ENCODE results near the gene LAMTOR3. TPM values are rescaled to one million over a fixed set of nuclear protein-coding genes. Genes with fewer than 3 reads are reported as not detected.

Gene LAMTOR3
- total and polyA plus RNA-seq, 12 donors, result 24.2 to 103 (median 46.1) TPM

DNA sequence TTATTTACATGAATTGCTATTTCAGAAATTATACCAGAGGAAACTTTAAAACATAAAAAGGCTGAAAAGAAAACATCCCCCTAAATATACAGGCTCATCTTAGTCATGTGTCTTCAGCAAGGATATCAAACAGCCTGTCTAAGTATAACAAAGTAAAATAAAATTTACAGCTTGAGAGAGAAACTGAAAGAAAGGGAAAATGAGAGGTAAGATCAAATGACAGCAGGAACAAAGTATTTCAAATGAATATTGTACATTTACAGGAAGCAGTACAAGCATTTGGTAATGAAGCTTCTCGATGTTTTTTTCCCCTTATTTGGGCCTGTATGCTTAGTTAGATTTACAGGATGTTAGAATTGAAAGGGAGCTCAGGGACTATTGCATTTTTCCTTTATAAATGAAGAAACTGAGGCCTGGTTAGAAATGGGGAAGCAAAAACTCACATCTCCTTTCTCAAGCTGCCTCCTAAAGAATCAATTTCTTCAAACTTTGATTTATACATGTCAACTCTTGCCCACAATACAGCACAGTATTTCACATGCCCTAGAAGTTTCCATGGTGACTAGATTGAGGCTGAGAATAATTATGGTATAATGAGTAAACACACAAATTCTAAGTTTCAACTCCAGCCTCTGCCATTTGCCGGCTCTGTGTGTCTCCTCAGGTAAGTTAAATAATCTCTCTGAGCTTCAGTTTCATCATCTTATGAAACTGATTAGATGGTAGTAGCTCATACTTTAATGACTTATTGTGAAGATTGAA, 48.3 kb downstream of the LAMTOR3 start:
- no peaks in the 10 kb centered on the region for H3K4me1 ChIP-seq (replicated peaks in 1 of 2)
- 77 to 84% (median 82%) methylated on average over 2 of the region's 2 CpGs for WGBS, 4 donors
- intact Hi-C loops (cut with DNase I), result no loop called here

DNA sequence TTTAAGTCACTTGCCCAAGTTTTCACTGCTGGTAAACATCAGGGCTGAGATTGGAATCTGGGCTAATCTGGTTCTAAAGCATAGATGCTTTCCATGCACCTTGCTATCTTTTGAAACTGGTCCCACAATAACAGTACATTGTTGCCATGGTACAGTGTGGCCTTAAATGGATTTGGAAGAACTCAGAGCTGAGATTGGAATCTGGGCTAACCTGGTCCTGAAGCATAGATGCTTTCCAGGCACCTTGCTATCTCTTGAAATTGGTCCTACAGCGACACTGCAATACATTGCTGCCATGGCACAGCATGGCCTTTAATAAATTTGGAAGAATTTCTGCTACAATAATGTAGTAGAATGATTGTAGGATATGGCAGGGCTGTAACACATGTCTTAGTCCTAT, 49.0 kb downstream of the LAMTOR3 start:
- no peaks in the 10 kb centered on the region for H3K9me3 ChIP-seq (replicated peaks in 1 of 3)
- TF ChIP-seq, protein P1, sequence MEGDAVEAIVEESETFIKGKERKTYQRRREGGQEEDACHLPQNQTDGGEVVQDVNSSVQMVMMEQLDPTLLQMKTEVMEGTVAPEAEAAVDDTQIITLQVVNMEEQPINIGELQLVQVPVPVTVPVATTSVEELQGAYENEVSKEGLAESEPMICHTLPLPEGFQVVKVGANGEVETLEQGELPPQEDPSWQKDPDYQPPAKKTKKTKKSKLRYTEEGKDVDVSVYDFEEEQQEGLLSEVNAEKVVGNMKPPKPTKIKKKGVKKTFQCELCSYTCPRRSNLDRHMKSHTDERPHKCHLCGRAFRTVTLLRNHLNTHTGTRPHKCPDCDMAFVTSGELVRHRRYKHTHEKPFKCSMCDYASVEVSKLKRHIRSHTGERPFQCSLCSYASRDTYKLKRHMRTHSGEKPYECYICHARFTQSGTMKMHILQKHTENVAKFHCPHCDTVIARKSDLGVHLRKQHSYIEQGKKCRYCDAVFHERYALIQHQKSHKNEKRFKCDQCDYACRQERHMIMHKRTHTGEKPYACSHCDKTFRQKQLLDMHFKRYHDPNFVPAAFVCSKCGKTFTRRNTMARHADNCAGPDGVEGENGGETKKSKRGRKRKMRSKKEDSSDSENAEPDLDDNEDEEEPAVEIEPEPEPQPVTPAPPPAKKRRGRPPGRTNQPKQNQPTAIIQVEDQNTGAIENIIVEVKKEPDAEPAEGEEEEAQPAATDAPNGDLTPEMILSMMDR (IDR thresholded peaks at IDR 0.05), result no peak
- TF ChIP-seq POLR2A (IDR thresholded peaks at IDR 0.05), result no peak
- no peaks in the 10 kb centered on the region for H3K36me3 ChIP-seq (replicated peaks in 1 of 2)
- H3K4me3 ChIP-seq, result no peak overlapping the region
- WGBS, 4 donors, result 89 to 100% (median 91%) methylated on average over 1 of the region's 1 CpG
- intact Hi-C loops (cut with DNase I), result no loop called here
- H3K27ac ChIP-seq, result no peak overlapping the region
- no peaks in the 10 kb centered on the region for H3K27me3 ChIP-seq
- no peaks in the 10 kb centered on the region for H3K4me1 ChIP-seq (replicated peaks in 1 of 2)
- DNase-seq, result no peak

More for the DNA sequence above, 48.3 kb downstream of the LAMTOR3 start:
- no peaks in the 10 kb centered on the region for H3K36me3 ChIP-seq (replicated peaks in 1 of 2)
- no peak overlapping the region for H3K4me3 ChIP-seq
- H3K27me3 ChIP-seq, result no peaks in the 10 kb centered on the region
- no peak overlapping the region for H3K27ac ChIP-seq
- TF ChIP-seq, protein P1 (IDR thresholded peaks at IDR 0.05), result no peak
- TF ChIP-seq POLR2A (IDR thresholded peaks at IDR 0.05), result no peak
- no peaks in the 10 kb centered on the region for H3K9me3 ChIP-seq (replicated peaks in 1 of 3)
- no peak for DNase-seq

DNA sequence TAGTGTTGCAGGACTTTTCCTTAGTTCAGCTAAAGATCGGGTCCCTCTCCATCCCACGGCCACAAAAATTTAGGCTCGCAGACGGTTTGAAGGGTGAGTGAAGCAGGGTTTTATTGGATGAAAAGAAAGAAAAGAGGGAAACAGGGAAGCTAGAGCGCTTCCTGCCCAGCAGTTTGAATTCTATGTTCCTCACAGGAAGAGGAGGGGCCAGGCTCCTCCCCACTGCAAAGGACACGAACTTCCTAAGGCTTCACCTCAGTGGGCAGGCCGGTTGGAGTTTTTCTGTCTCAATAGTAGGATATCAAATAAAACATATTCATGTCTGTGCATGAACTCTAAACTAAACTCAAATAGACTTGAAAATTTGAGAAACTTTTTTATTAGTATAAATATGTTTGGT, 50.2 kb downstream of the LAMTOR3 start:
- Histone ChIP-seq H3K27me3 (no peaks in the 10 kb centered on the region), H3K4me3 (no peak overlapping the region), H3K36me3 (replicated peaks in 1 of 2) (no peaks in the 10 kb centered on the region), H3K9me3 (replicated peaks in 1 of 3) (no peaks in the 10 kb centered on the region), H3K4me1 (replicated peaks in 1 of 2) (no peaks in the 10 kb centered on the region), H3K27ac (no peak overlapping the region)
- DNase-seq, result no peak
- WGBS, 4 donors, result 85 to 90% (median 89%) methylated on average over 7 of the region's 7 CpGs
- TF ChIP-seq, protein P1 (IDR thresholded peaks at IDR 0.05), result no peak
- no peak for TF ChIP-seq POLR2A (IDR thresholded peaks at IDR 0.05)
- intact Hi-C loops (cut with DNase I), result no loop called here

DNA sequence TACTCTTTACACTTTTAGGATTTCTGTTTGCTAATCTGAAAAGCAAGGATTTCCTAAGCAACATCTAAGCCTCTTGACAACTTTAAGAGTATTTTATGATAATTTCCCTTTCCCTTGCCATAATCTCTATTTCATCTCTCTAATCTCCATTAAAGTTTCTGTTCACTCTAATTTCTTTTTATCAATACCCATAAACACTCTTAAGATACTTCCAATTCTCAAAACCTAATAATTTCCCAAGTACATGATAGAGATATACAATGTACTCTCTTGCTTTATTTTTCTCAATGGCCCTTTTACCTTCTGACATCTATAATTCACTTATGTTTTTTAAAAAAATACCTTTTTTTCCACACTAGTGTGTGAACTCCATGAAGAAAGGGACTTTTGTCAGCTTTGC, 50.8 kb downstream of the LAMTOR3 start:
- no peak overlapping the region for H3K4me3 ChIP-seq
- intact Hi-C loops (cut with DNase I), result no loop called here
- H3K4me1 ChIP-seq (replicated peaks in 1 of 2), result no peaks in the 10 kb centered on the region
- no peak for TF ChIP-seq POLR2A (IDR thresholded peaks at IDR 0.05)
- H3K27ac ChIP-seq, result no peak overlapping the region
- H3K27me3 ChIP-seq, result no peaks in the 10 kb centered on the region
- H3K36me3 ChIP-seq (replicated peaks in 1 of 2), result no peaks in the 10 kb centered on the region
- DNase-seq, result no peak
- no peaks in the 10 kb centered on the region for H3K9me3 ChIP-seq (replicated peaks in 1 of 3)

DNA sequence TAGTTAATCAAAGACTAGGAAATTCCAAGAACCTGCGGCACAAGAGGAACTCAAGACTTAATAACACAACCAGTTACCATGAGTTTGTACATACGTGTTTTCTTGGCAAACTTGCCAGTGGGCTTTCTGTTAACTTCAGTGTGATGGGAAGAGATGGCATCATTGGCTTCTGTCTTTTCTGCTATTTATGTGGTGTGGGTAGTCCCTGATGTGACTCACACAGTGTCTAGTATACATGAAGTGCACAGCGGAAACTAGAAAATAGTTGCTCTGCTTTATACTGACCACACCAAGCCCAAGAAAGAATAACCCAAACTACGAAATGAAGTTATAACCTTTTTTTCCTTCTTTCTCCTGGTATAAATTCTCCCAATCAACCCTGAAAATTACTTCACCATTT, 53.1 kb downstream of the LAMTOR3 start:
- no peaks in the 10 kb centered on the region for H3K9me3 ChIP-seq (replicated peaks in 1 of 3)
- H3K36me3 ChIP-seq (replicated peaks in 1 of 2), result no peaks in the 10 kb centered on the region
- no peaks in the 10 kb centered on the region for H3K27me3 ChIP-seq
- no peak overlapping the region for H3K4me3 ChIP-seq
- H3K4me1 ChIP-seq (replicated peaks in 1 of 2), result no peaks in the 10 kb centered on the region
- 89 to 94% (median 92%) methylated on average over 4 of the region's 4 CpGs for WGBS, 4 donors
- TF ChIP-seq, protein P1 (IDR thresholded peaks at IDR 0.05), result no peak
- no peak for TF ChIP-seq POLR2A (IDR thresholded peaks at IDR 0.05)
- no peak overlapping the region for H3K27ac ChIP-seq
- intact Hi-C loops (cut with DNase I), result no loop called here
- DNase-seq, result no peak

Measured in adrenal gland (tissue), 12 donors.